Fibroblast of skin of left biceps (primary cell): Measurements from ENCODE around the gene DSC1.

ENCODE experiments used
- DNase-seq, 2 experiments: peaks; one replicate each; pipeline ENCODE4 v3.0.0-alpha.2; 2013; ENCODE audit warnings: low read depth in 2 of 2

Gene DSC1

DNA sequence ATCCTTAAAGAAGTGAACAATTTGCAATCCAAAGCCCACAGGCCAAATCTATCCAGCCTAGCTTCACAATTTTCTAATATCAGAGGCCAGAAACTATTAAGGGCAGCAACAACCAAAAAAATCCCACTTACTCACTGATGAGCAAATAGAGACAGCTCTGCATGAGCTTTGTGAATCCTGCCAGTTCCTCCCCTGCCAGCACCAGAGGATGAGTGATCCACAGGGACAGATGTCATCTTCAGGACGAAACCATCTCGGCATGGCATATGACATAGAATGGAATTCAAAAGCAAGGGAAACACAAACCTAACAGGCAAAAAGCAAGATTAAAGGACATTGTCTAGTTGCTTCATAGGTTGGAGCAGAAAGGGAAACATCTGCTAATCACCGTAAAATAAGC is 58.2 kb downstream of the DSC1 start:
- DNase-seq = no peak

DNA sequence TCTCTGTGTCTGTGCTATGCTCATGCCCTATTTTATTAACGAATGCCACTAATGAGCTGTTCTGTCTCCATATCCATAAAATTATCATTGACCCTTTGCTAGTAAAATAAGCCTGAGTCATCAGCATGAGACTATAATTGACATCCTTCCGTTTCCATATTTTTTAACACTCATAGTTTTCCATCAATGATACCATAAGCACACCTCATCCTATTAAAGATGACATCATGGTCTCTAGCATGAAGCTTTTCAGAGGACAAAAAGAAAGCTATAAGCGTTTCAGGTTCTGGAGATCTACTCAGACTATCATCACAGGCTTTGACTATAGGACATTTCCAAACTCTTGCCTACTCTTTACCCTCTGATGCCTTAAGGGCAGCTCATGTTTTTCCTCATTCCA is 59.2 kb downstream of the DSC1 start:
- no peak for DNase-seq

DNA sequence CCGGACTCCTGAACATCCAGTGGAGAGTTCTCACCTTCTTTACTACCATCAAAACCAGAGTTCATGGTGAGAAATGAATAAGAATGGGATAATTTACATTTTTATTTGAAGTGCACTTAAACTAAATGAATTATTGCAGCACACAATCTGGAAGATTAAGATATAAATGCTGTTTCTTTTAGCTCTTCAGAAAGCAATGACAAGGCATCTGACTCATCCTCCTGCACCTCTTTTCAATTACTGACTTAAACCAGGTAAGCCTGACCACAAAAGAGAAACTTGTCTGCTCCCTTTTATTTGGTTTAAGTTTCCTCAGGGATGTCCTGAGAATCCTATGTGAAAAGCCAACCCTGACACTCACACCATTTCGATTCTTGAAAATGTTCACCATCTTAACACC is 59.7 kb downstream of the DSC1 start:
- no peak for DNase-seq

DNA sequence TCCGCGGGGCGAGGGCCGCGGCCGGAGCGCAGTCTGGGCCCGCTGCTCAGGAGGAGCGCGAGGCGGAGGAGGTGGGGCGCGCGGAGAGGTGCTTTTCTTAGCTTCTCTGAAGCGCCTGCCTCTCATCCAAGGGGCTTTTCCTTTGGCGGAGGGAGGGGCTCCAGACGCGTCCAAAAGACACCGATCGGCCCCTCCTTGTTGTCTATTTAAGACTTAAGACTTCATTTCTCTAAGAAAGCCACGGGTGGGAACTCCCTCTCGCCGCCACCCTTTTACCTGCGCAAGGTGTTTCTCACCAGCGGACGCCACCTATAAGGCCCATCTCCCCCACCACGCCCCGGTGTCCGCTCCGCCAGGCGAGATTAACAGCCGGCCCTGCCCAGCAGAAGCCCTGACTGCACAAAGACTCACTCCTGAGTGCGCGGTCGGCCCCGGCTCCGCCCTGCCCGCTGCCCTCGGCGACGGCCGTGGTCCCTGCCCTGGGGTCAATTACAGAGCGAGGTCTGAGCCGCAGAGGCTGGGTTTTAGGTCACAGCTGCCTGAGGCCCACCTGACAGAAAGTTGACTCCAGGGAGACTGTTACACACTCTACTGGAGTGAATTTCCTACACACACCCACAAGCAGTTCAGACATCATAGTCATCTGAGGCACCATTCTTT is 60.5 kb downstream of the DSC1 start, which contains the start of gene DSC2:
TSS of gene DSC2 (minus strand) at position 397 of the 660 bp plus-strand sequence. CDS start 450 bp downstream, outside the sequence.
- DNase-seq = no peak

DNA sequence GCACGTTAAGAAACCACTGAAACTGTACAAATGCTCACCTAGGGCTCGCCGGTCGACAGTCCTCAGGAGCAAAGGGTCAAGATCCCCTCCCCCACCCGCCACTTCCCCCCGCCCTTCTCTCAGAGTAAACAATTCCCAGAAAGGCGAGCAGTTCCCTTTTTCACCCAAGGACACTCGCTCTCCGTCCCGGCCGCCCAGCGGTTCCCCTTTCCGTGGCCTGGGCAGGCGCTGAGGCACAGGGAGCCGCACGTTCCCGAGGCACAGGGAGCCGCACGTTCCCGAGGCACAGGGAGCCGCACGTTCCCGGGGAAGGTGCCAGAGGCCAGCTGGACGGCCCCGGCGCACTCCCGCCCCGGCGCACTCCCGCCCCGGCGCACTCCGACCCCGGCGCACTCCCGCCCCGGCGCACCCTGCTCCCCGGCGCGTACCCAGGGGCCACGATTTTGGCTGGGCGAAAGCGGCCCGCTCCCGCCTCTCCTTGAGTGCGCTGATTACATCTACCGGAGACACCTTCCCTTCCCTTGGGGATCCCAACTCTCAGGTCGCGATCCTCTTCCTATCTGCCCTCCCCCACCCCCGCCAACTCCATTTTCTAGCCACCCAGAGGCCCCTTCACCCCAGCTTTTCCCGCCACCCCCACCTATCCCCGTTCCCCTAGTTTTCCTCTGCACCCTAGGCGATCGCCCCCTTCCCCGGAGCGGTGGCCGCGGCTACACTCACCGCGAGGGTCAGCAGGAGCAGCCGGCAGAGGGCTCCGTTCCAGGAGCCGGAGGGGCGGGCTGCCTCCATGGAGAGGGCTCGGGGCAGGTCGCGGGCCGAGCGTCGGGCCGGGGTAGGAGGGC is 61.3 kb downstream of the DSC1 start:
- no peak for DNase-seq

DNA sequence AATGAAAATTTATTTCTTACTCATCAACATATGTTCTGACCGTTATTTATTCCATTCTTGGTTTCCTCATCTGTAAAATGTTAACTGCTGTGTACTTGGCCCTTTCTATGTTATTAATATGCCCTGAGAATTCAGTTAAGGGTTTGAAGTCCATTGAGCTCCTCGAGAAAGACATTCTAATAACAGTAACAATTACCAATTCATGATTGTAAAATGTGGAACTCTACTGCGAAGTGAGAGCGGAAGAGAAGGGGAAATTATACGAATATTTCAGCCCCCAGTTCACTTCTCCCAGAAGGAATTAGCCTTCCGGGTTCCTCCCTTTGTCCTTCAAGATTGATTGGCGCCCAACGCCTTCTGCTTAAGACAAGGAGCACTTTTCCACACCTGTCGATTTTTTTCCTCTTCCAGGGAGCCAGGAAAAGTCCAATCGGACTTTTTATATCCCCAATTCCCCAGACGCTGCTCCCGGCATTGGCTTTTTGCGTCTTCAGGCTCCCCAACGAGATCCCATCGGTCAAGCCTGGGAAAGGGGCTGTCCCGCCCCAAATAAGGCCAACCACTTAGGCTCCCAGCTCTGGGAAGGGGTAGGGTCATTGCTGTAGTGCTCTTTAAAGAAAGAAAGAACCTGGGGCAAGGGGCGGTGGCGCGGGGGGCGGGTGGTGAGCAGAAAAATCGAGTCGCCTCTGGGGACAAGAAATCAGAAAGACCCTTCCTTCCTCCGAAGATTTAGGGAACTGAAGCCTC is 62.0 kb downstream of the DSC1 start:
- no peak for DNase-seq

DNA sequence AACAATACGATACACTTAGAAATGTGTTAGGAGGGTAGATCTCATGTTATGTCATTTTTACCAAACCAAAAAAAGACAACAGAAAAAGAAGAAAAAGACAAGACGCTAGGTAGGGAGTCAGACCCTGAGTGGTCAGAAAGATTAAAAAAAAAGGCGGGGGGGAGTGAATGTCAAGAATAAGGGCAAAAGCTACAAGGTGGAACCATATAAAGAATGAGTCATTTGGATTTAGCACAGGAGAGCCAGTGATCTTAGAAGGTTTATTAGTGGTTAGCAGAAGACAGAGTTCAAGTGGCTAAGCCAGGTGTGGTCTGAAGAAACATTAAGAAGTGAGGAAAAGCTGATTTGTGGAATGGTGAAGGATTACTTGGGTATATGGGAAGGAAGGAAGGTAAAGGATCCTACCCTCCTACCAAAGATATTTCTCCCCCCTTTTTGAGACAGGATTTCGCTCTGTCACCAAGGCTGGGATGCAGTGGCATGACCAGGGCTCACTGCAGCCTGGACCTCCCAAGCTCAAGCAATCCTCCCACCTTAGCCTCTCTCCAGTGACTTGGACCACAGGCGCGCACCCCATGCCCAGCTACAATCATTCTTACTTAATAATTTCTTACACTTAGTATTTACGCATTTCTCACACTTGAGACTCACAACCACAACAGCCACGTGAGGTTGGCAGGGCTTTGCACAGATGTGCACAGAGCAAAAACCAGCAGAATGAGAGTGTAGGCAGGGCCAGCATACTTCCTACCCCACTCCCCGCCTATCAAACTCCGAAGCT is 63.0 kb downstream of the DSC1 start:
- no peak for DNase-seq

DNA sequence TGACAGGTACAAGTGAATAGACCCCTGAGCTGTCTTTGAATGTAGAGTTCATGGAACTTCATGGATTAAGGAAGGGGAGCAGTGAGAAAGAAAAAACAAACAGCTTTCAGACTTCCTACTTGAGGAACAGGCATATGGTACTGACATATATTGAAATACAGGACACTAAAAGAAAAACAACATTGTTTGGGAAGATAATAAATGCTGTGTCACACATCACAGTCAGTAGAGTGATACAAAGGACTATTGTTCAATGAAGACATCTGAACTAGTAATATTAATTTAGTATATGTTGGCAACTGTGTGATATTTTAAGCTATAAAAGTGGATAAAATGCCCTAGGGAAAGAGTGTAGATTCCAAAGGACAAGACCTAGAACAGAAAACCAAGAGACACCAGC is 63.8 kb downstream of the DSC1 start:
- DNase-seq = no peak

DNA sequence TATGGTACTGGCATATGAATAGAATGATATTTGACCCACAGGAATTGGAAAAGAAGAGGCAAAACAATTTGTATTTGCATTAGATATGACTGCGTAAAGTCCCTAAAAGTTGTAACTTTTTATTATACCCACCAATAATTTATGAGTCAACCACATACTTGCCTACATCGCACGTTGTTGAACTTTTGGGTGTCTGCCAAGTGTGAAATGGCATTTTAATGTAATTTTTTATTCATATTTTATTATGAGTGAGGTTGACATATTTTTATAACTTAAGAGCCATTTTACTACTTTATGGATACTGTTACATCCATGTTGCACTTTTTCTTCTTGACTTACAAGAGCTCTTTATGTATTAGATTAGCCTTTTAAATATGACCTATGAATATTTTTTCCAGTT is 65.0 kb downstream of the DSC1 start:
- no peak for DNase-seq

DNA sequence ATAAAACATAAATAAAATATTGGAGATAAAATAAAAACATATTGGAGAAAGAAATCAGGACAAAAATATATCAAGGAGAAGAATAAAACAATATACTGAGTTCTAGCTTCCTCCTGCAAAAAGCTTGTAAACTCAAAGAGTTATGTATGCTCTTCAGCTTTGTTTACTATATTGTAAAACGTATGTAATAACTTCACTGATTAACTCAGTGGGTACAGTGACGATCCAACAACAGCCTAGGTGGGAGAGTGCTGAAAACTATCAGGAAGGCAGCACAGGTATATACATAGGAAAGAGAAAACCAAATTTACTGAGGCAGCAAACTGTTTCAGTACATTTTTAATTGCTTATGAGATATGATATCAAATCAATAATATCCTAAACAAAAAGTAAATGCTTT is 68.8 kb downstream of the DSC1 start:
- no peak for DNase-seq

DNA sequence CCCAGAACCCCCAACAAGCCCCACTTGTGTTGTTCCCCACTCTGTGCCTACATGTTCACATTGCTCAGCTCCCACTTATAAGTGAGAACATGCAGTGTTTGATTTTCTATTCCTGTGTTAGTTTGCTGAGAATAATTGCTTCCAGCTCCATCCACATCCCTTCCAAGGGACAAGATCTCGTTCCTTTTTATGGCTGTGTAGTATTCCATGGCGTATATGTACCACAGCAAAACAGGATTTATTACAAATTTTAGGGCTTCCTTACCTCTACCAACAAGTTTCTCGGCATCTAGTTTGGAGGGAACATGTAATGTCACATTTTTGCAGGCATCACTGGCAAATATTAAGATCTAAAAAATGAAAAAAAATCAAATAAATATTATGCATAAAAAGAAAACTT is 69.4 kb downstream of the DSC1 start:
- no peak for DNase-seq

DNA sequence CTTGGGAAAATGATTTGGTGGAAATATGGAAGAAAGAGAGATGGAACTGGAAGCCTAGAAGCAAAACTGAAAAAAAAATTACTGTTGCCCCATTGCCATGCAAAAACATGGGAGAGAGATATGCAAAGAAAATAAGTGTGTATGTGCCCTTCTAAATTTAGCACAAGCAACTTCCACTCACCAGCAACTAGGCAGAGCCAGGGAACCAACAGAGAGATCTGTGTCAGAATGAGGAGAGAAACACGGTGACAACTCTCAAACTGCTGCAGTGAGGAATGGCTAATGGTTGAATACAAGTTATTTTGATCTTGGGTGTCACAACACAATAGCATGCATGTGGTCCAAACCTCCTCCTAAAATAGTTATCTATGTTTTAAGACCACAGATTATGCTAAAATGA is 71.3 kb downstream of the DSC1 start:
- no peak for DNase-seq

DNA sequence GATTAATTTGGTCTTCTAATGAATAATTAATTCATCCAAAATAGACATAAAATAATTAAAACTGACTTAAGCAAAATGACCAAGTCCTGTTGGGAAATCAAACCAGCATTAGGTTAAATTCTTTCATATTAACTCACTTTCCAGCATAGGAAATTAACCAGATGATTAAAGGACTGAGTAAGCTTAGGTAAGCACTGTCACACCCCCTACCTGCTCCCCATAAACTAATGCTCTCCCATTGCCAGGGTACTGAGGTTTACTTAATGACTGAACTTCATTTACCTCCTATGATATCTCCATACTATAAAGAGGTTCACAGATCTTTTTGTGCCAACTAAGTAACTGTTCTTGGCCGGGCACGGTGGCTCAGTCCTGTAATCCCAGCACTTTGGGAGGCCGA is 74.1 kb downstream of the DSC1 start:
- DNase-seq = no peak

DNA sequence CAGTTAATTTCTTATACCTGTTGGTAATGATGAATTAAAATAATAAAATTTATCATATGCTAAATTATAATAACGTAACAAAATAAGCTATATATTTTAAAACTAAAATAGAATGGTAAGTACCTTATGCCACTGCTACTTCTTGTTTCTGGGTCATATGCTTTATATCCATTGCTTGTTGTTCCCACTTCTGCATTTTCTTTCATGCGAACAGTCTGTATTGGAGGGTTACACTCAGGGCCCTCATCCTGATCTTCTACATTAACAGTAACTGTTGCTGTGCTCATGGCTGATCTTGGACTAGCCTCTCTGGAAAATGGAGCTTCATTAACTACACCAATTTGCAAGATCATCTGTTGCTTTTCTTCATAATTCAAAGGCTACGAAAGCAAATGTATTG is 82.7 kb downstream of the DSC1 start:
- no peak for DNase-seq
